CD4-positive, alpha-beta T cell treated with Interleukin-2 at 100 ng/mL for 4 hours (primary cell): ENCODE data around the gene CD207.

ENCODE experiments used
- DNase-seq: peaks from one replicate; pipeline ENCODE4 v3.0.0-alpha.2; 2020; ENCODE audit warnings: low spot score

Gene CD207

DNA sequence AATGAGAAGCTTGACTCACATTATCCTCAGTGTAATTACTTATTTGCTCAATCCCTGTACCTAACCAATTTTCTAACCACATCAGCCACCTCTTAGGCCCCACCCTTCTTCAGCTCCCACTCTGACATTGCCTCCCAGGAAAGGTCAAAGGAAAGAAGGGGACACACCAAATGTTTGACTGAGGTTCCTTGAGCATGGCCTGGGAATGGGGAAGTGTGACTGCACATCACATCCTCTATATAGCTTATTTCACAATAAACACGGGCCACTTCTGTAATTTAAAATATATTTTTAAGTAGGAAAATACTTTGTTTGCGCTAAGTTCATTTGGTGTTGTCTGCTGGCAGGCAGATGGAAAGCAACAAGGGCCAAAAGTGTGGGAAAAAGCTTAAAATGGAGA is 42.2 kb downstream of the CD207 start:
- DNase-seq, result no peak

DNA sequence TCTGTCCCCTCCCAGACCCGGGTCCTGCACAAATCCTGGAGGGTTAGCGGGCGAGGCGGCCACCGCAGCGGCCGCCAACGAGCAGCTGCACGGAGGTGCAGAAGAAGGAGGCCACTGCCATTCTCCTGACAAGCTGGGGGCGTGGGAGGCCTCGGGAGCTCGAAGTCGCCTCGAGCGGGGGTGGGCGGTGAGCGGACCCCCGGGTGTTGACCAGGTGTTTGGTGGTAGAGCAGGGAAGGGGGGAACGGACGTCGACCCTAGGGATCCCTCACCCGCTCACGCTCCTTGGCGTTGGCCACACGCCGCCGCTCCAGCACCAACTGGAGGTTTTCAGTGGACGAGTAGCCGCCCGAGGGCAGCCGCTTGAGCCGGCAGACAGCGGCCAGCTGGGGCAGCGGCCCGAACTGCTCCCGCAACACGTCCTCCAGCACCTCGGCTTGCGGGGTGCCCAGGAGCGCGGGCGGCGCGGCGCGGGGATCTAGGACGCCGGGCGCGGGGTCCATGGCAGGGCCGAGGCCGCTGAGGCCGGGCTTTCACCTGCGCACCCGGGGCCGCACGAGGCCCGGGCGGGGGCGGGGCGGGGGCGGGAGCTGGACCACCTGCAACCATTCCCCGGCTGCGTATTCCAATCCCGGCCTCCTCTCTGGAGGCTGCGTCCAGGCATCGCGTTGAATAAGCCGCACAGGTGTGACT is 45.3 kb downstream of the CD207 start, which contains the start of gene FIGLA:
Gene FIGLA, minus strand, starts transcription at position 508 of the 693 bp plus-strand sequence. Its CDS starts 5 bp downstream, at position 503.
- DNase-seq, result no peak

DNA sequence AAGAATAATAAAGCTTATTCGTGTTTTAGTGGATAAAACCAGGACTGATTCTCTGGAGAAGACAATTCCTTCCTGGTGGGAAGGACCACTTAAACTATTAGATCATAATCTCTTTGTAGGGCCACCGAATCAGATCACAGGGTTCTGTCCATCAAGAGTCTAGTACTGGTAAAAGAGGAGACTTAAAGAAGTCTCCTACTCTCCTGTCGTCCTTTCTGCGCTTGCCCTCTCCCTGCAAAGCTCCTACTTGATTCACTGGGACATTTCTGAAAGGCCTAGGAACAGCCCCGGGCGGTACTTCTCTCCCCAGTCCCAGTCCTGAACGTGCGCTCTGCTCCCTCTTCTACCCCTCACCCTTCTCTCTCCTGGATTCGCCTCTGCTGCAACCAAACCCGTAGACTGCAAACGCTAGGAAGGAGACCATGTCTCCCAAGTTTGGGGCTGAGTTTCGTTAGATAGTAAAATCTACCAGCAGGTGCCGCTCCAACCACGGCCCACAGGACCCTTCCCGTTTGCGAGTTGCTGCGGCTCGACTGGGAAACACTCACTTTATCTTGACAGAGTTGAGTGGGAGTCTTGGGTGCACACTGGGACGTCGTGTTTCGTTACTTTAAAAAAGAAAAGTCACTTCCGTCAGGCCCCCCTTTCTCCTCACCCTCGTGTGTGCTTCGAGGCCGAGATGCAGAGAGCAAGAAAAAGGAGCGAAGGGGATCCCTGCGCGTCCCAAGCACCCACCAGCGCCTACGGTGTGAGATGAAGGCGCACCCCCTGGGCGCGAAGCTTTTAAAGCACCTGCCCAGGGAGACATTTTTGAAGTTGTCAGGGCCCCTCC is 46.1 kb downstream of the CD207 start:
- peak; percentile 59 for DNase-seq

GRCh38 chr2:70785137-70785911 is 50.3 kb downstream of the CD207 start:
- DNase-seq, result peak; percentile 22

GRCh38 chr2:70784320-70784719 is 51.3 kb downstream of the CD207 start:
- DNase-seq, result no peak
